ENCODE data around the gene ATP6V0B. TPM values are rescaled to one million over a fixed set of nuclear protein-coding genes. Genes with fewer than 3 reads are reported as not detected.

The ATP6V0B gene
- total RNA-seq, 4 donors from 2014 or later = 87.5 to 218 (median 122) TPM

GRCh38 chr1:43991200-43991475 lies 16.4 kb downstream of the ATP6V0B start:
- no peaks in the 10 kb centered on the region for H3K27me3 ChIP-seq
- H3K36me3 ChIP-seq = no peaks in the 10 kb centered on the region
- no peak for DNase-seq
- H3K27ac ChIP-seq = peak overlapping the region; percentile 61 to 82 (median 77)
- peak overlapping the region; percentile 52 to 81 (median 60) for H3K4me3 ChIP-seq
- peaks cover 0 to 17% (median 4%) of the 10 kb centered on the region in 4 donors for H3K4me1 ChIP-seq
- TF ChIP-seq CTCF (IDR thresholded peaks at IDR 0.05) (no peak), POLR2A (IDR thresholded peaks at IDR 0.05) (peak in 1 of 2 donors; percentile 31)
- no peaks in the 10 kb centered on the region for H3K9me3 ChIP-seq

DNA sequence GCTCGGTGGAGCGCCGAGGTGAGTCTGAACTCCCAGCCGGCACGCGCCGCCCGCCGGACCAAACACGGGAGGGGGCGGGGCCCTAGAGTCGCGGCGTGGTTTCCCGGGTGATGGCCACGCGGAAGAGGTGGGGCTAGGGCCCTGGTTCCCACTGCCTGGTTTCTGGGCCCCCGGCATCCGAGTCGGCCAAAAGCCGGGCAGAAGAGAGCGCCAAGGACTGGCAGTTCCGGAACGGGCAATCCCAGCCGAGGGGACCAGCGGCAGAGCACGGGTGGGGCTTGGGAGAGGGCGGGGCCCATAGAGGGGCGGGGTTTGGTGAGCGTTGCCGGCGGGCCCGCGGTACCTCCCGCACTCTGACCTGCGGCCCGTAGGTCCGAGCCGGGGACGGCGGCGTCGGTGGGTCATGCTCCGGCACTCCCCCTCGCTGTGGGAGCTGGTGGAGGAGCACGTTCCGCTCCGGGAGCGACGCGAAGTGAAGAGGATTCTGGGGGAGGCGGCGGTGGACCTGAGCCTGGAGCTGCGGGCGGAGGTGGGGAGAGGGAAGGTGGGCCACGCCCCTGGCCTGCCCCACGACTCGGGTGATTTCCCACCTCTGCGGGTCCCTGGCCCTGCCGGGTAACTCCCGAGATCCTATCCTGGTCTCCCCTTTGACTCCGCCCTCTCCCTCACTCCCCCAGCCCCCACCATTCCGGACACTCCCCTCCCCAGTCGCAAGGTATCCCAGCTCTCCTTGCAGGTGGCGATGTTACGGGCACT lies 16.9 kb downstream of the ATP6V0B start, which contains the start of gene CCDC24:
TSS of gene CCDC24 (plus strand) at position 124 of the 756 bp plus-strand sequence. CDS start at position 404, 280 bp downstream.
- TF ChIP-seq POLR2A (IDR thresholded peaks at IDR 0.05) (peak in 1 of 2 donors; percentile 44), CTCF (IDR thresholded peaks at IDR 0.05) (peak in 2 of 6 experiments; percentile 19 to 23)
- peak within 1 kb of the TSS; percentile 61 to 82 (median 77) for H3K27ac ChIP-seq
- H3K27me3 ChIP-seq = no peaks in the 10 kb centered on the region
- no peaks in the 10 kb centered on the region for H3K36me3 ChIP-seq
- DNase-seq = peak; percentile 85 to 94 (median 92)
- peaks cover 0 to 17% (median 4%) of the 10 kb centered on the region in 4 donors for H3K4me1 ChIP-seq
- H3K4me3 ChIP-seq = peak within 1 kb of the TSS; percentile 52 to 81 (median 60)
- H3K9me3 ChIP-seq = no peaks in the 10 kb centered on the region

DNA sequence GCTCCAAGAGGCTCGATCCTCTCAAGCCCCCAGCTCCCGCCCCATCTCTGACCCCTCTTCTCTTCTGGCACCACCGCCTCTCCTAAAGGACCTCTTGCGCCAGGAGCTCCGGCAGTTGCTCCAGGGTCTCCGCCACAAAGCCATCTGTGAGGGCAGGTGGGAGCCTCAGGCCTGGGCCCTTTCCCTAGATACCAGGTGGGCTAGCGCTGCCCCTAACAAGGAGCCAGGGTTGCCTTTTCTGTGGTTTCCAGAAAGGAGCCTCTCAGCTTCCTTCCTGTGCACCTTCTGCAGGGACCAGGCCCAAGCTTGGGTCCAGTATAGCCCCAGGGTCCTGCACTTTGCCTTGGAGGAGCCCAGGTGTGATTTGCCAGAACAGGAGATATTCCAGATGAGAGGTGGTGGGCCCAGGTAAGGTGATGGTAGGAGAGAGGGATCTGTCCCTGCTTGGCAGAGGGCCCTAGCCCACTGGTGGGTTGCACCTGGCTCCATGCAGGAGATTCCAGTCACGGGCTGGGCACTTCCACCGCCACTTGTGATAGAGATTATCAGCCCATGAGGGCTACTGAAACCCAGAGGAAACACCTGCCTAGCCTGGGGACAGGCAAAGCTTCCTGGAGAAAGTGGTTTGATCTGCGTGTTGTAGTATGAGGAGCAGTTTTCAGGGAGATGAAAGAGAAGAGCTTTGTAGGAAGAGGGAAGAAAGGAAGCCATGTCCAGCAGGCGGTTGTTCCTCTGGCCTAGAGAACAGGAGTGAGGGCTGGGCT lies 17.7 kb downstream of the ATP6V0B start:
- DNase-seq = no peak
- Histone ChIP-seq H3K4me1 (peaks cover 0 to 22% (median 4%) of the 10 kb centered on the region in 4 donors), H3K27me3 (no peaks in the 10 kb centered on the region), H3K9me3 (no peaks in the 10 kb centered on the region), H3K36me3 (no peaks in the 10 kb centered on the region), H3K27ac (peak overlapping the region in 3 of 4 donors; percentile 73 to 82 (median 81)), H3K4me3 (peak overlapping the region; percentile 52 to 81 (median 60))
- TF ChIP-seq POLR2A (IDR thresholded peaks at IDR 0.05) = no peak
- TF ChIP-seq CTCF (IDR thresholded peaks at IDR 0.05) = no peak

GRCh38 chr1:43993206-43993914 lies 18.6 kb downstream of the ATP6V0B start:
- H3K27me3 ChIP-seq = no peaks in the 10 kb centered on the region

More at GRCh38 chr1:43993206-43993914, 18.6 kb downstream of the ATP6V0B start:
- H3K4me3 ChIP-seq = no peak overlapping the region
- H3K36me3 ChIP-seq = no peaks in the 10 kb centered on the region
- peaks cover 0 to 24% (median 4%) of the 10 kb centered on the region in 4 donors for H3K4me1 ChIP-seq
- TF ChIP-seq POLR2A (IDR thresholded peaks at IDR 0.05) (no peak), CTCF (IDR thresholded peaks at IDR 0.05) (no peak)
- no peak for DNase-seq
- H3K9me3 ChIP-seq = no peaks in the 10 kb centered on the region
- no peak overlapping the region for H3K27ac ChIP-seq
